Ishikawa (cell line): Measurements from ENCODE around the gene LDB3.

ENCODE experiments used
- CEBPB ChIP-seq: IDR thresholded peaks from 2 replicates; pipeline ENCODE4 v1.6.1; 2012
- CREB1 ChIP-seq: IDR thresholded peaks from 2 replicates; pipeline ENCODE4 v1.6.1; 2012; ENCODE audit warnings: low read depth
- EGR1 ChIP-seq: IDR thresholded peaks from 2 replicates; pipeline ENCODE4 v1.6.1; 2012
- EP300 ChIP-seq: IDR thresholded peaks from 2 replicates; pipeline ENCODE4 v1.6.1; 2012; ENCODE audit warnings: borderline replicate concordance
- FOXM1 ChIP-seq: IDR thresholded peaks from 2 replicates; pipeline ENCODE4 v1.6.1; 2012; ENCODE audit warnings: low read depth, borderline replicate concordance
- MAX ChIP-seq: IDR thresholded peaks from 2 replicates; pipeline ENCODE4 v1.6.1; 2012
- NFIC ChIP-seq: IDR thresholded peaks from 2 replicates; pipeline ENCODE4 v1.6.1; 2012
- RAD21 ChIP-seq: IDR thresholded peaks from 2 replicates; pipeline ENCODE4 v1.6.1; 2012; ENCODE audit warnings: low read depth
- REST ChIP-seq: IDR thresholded peaks from 2 replicates; pipeline ENCODE4 v1.6.1; 2012; ENCODE audit warnings: low read depth, mild to moderate bottlenecking
- TAF1 ChIP-seq: IDR thresholded peaks from 2 replicates; pipeline ENCODE4 v1.6.1; 2012; ENCODE audit warnings: low read depth, mild to moderate bottlenecking
- TCF12 ChIP-seq: IDR thresholded peaks from 2 replicates; pipeline ENCODE4 v1.6.1; 2012; ENCODE audit warnings: low read depth
- TEAD4 ChIP-seq: IDR thresholded peaks from 2 replicates; pipeline ENCODE4 v1.6.1; 2012
- USF1 ChIP-seq: IDR thresholded peaks from 2 replicates; pipeline ENCODE4 v1.6.1; 2012
- YY1 ChIP-seq: IDR thresholded peaks from 2 replicates; pipeline ENCODE4 v1.6.1; 2012; ENCODE audit warnings: low read depth
- ZBTB7A ChIP-seq: IDR thresholded peaks from 2 replicates; pipeline ENCODE4 v1.6.1; 2012; ENCODE audit warnings: low read depth

The LDB3 gene

GRCh38 chr10:86705905-86706304 lies 37.6 kb downstream of the LDB3 start:
- TF ChIP-seq NFIC (no peak), EGR1 (no peak), TAF1 (no peak), REST (no peak), USF1 (no peak), RAD21 (no peak), CEBPB (no peak), TEAD4 (no peak), TCF12 (no peak), YY1 (no peak), CREB1 (no peak), FOXM1 (no peak), MAX (no peak), ZBTB7A (no peak)

GRCh38 chr10:86706401-86706841 lies 38.1 kb downstream of the LDB3 start:
- no peak for TF ChIP-seq EGR1

GRCh38 chr10:86706977-86707376 lies 38.7 kb downstream of the LDB3 start:
- no peak for TF ChIP-seq CREB1
- no peak for TF ChIP-seq TAF1
- no peak for TF ChIP-seq TEAD4
- no peak for TF ChIP-seq EGR1
- no peak for TF ChIP-seq TCF12
- no peak for TF ChIP-seq YY1
- no peak for TF ChIP-seq NFIC
- TF ChIP-seq REST: no peak
- no peak for TF ChIP-seq RAD21
- TF ChIP-seq MAX: no peak
- TF ChIP-seq CEBPB: no peak
- TF ChIP-seq USF1: no peak
- TF ChIP-seq EP300: no peak
- TF ChIP-seq ZBTB7A: no peak
- TF ChIP-seq FOXM1: no peak

- TF ChIP-seq TEAD4: no peak
- TF ChIP-seq ZBTB7A: no peak
- no peak for TF ChIP-seq EGR1
- TF ChIP-seq RAD21: no peak
- TF ChIP-seq NFIC: no peak
- no peak for TF ChIP-seq CEBPB
- TF ChIP-seq REST: no peak
- TF ChIP-seq MAX: no peak
- TF ChIP-seq USF1: no peak
- TF ChIP-seq YY1: no peak
- TF ChIP-seq TAF1: no peak
These were observed 39.2 kb downstream of the LDB3 start for GRCh38 chr10:86707505-86707904.
